Omental fat pad (tissue), 4 donors: Measurements from ENCODE around the gene FIZ1. TPM values are rescaled to one million over a fixed set of nuclear protein-coding genes. Genes with fewer than 3 reads are reported as not detected.
"Not testable (repeated sequence)": the region's sequence is repeated elsewhere in the genome, so short reads cannot be mapped to it uniquely, and the experiment has no call there.

Experiments
- ATAC-seq: fragments of 150-250 bp; one replicate; pipeline ENCODE4 v1.9.1; 2016; ENCODE audit warnings: mild to moderate bottlenecking, moderate library complexity; ENCODE audit not compliant: low FRiP score
- DNase-seq: peaks from one replicate; pipeline ENCODE4 v3.0.0-alpha.2; 2019; ENCODE audit warnings: low spot score
- CTCF ChIP-seq, 3 donors: fragments of 450-650 bp; IDR thresholded peaks; one replicate each; pipeline ENCODE4 v1.5.1; 2016 to 2017; ENCODE audit warnings: antibody characterized with exemption in 3 of 3, mild to moderate bottlenecking in 3 of 3, moderate library complexity in 2 of 3
- total RNA-seq, 4 donors: library from RNA; depleted of rRNA; stranded (reverse); fragments of >200 nt; gene quantifications; one replicate each; pipeline ENCODE4 v1.1.0, GENCODE V29; 2016

FIZ1 gene
- total RNA-seq, 4 donors from 2014 or later = 4.2 to 7.1 (median 5.0) TPM

- ATAC-seq (no peak), DNase-seq (no peak)
- TF ChIP-seq CTCF (IDR thresholded peaks at IDR 0.05) = no peak
These were observed 10.6 kb downstream of the FIZ1 start for GRCh38 chr19:55588738-55589137.

- DNase-seq = peak; percentile 95
- no peak for TF ChIP-seq CTCF (IDR thresholded peaks at IDR 0.05)
- ATAC-seq = peak; percentile 81
These were observed 12.2 kb downstream of the FIZ1 start for GRCh38 chr19:55586976-55587668.

GRCh38 chr19:55585658-55586339 is 13.5 kb downstream of the FIZ1 start:
- DNase-seq (peak; percentile 44), ATAC-seq (peak; percentile 78)
- no peak for TF ChIP-seq CTCF (IDR thresholded peaks at IDR 0.05)

GRCh38 chr19:55584871-55585270 is 14.4 kb downstream of the FIZ1 start:
- TF ChIP-seq CTCF (IDR thresholded peaks at IDR 0.05) = no peak
- no peak for ATAC-seq
- no peak for DNase-seq

GRCh38 chr19:55583897-55584296 is 15.4 kb downstream of the FIZ1 start:
- DNase-seq, ATAC-seq: not testable (repeated sequence)

GRCh38 chr19:55582284-55582683 is 17.0 kb downstream of the FIZ1 start:
- ATAC-seq, DNase-seq: not testable (repeated sequence)

- no peak for DNase-seq
- no peak for TF ChIP-seq CTCF (IDR thresholded peaks at IDR 0.05)
- ATAC-seq = no peak
These were observed 17.5 kb downstream of the FIZ1 start for GRCh38 chr19:55581823-55582223.

GRCh38 chr19:55581145-55581822 is 18.0 kb downstream of the FIZ1 start:
- peak; percentile 12 for ATAC-seq
- no peak for DNase-seq
- TF ChIP-seq CTCF (IDR thresholded peaks at IDR 0.05) = no peak
